NCI-H1105 treated with DMSO at 0.1 percent for 48 hours (cell line): ENCODE measurements around the gene FOSB.
"Not testable (repeated sequence)": the region's sequence is repeated elsewhere in the genome, so short reads cannot be mapped to it uniquely, and the experiment has no call there.

ENCODE experiments used
- DNase-seq: peaks from one replicate; lab custom pipeline; 2025; lab: John Stamatoyannopoulos, UW

FOSB gene

DNA sequence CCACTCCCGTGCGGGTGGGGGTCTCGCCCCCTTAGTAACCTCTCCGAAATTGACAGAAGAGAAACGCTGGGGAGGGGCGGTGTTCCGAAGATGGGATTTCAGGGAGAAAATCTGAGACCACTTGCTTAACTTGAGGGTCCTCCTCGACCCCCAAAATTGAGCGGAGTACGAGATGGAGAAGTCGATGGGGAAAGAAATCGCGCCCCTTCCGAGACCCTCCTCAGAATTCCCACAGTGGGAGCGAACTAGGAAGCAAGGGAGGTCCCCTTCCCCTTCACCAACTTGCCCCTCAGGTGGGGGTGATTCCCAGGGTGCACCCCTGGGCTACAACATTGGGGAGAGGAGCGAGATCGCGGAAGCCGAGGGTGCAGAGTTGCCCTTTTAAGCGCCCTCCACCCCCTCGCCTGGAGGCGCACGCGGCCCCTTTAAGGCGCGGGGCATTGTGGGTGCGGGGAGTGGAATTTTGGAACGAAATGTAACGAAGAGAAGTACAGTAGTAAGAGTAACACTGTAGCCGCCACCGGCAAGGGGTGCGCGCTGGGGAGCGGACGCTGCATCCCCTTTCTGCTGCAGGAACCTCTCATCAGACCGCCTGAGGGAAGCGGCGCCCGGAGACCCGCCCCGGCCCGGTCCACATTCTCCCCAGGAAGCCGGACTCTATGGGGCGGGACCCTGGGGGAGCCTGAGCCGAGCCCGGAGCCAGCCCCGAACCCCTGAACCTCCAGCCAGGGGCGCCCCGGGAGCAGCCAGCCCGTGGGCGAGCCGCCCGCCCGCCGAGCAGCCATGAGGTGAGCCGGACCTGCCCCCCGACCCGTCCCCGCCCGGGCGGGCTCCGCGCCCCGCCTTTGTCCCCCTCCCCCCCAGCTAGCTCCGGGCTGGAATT is 39.4 kb downstream of the FOSB start, which contains the start of gene VASP:
TSS of gene VASP (plus strand) at position 491 of the 883 bp plus-strand sequence. CDS start at position 784, 293 bp downstream.
- peak; percentile 62 for DNase-seq

- no peak for DNase-seq
Measured at GRCh38 chr19:45507872-45508416, 40.1 kb downstream of the FOSB start.

GRCh38 chr19:45508417-45508860 is 40.6 kb downstream of the FOSB start:
- DNase-seq, result peak; percentile 72

GRCh38 chr19:45508861-45509691 is 41.3 kb downstream of the FOSB start:
- DNase-seq, result no peak

DNA sequence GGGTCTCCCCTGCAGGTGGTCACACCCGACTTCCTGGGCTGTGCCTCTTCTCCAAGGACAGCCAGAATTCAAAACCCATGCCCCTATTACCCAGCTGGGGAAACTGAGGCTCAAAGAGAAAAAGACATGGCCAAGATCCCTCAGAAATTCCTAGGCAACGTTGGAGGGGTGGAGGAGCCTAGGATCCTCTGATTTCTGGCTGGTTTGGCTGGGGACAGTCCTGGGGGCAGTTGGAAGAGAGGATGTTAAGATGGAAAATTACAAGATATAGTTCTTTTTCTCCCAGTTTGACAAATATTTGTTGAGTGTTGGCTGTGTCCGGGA is 41.9 kb downstream of the FOSB start:
- DNase-seq, result no peak

GRCh38 chr19:45510352-45510751 is 42.6 kb downstream of the FOSB start:
- not testable (repeated sequence) for DNase-seq

- DNase-seq, result no peak
Measured at GRCh38 chr19:45511074-45511473, 43.3 kb downstream of the FOSB start.

DNA sequence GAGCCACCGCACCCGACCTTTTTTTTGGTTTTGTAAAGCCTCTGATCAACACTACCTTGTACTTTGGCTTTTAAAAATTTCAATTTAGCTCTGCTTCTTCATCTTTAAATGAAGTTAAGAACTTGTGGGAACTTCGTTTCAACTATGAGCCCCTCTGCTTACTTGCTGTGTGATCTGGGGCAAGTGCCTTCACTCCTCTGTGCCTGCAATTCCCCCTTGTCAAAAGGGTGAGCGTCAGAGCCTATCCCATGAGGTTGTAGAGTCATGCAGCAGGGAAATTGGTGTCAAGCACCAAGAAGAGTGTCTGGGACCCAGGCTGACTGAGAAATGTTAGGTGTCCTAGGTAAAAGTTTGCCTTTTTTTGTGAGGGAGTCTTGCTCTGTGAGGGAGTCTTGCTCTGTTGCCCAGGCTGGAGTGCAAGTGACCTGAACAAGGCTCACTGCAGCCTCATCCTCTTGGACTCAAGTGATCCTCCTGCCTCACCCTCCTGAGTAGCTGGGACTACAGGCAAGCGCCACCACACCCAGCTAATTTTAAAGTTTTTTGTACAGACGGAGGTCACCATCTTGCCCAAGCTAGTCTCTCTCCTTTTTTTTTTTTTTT is 45.2 kb downstream of the FOSB start:
- DNase-seq, result no peak

- DNase-seq, result no peak
Measured at GRCh38 chr19:45514376-45515051, 46.7 kb downstream of the FOSB start.

GRCh38 chr19:45515081-45515624 is 47.4 kb downstream of the FOSB start:
- no peak for DNase-seq

GRCh38 chr19:45515807-45516401 is 48.1 kb downstream of the FOSB start:
- no peak for DNase-seq

- no peak for DNase-seq
Measured at GRCh38 chr19:45517238-45517637, 49.4 kb downstream of the FOSB start.

DNA sequence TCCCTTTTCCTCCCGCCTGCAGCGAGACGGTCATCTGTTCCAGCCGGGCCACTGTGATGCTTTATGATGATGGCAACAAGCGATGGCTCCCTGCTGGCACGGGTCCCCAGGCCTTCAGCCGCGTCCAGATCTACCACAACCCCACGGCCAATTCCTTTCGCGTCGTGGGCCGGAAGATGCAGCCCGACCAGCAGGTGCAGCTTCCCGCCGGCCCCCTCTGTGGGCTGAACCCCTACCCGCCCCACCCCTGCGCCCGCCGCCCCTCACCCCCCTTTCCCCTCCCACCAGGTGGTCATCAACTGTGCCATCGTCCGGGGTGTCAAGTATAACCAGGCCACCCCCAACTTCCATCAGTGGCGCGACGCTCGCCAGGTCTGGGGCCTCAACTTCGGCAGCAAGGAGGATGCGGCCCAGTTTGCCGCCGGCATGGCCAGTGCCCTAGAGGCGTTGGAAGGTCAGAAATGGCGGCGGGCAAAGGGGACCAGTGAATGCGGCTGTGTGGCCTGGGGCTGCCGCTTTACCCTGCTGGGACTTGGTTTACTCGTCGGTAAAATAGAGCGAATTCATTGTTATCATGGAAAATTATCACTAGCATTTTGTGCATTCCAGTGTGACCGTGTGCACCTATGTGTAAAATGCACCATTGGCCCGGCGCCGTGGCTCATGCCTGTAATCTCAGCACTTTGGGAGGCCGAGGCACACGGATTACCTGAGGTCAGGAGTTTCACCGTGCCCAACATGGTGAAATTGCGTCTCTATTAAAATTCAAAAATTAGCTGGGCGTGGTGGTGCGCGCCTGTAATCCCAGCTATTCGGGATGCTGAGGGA is 50.1 kb downstream of the FOSB start:
- DNase-seq, result no peak

DNA sequence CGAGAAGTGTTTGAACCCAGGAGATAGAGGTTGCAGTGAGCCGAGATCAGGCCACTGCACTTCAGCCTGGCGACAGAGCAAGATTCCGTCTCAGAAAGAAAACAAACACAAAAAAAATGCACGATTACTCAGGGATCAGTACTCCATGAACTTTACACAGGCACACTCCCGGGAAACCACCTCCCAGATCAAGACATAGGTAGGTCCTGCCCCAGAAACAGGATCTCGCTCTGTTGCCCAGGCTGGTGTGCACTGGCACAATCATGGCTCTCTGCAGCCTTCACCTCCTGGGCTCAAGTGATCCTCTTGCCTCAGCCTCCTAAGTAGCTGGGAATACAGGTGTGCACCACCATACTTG is 50.7 kb downstream of the FOSB start:
- no peak for DNase-seq

GRCh38 chr19:45522010-45522941 is 54.5 kb downstream of the FOSB start:
- no peak for DNase-seq

DNA sequence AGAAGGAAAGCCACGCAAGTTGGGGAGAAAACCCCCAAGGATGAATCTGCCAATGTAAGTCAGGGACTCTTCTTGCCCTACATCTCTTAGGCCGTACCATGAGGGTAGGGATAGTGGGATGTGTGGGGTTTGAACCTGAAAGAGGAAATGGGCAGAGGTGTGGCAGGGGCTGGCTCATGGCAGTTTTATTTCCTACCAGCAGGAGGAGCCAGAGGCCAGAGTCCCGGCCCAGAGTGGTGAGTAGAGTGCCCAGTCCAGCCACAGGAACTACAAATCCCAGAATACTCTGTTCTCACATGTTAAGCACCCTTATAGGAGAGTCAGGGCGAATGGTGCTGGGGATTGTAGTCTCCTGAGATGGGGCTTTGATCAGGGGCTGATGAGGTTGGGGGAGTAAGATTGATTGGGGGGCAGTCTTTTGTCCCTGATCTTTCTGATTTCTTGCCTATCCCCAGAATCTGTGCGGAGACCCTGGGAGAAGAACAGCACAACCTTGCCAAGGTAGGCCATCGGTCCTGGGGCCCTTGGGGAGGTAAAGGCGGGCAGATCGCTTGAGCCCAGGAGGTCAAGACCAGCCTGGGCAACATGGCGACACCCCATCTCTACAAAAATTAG is 56.0 kb downstream of the FOSB start:
- DNase-seq, result peak; percentile 91

DNA sequence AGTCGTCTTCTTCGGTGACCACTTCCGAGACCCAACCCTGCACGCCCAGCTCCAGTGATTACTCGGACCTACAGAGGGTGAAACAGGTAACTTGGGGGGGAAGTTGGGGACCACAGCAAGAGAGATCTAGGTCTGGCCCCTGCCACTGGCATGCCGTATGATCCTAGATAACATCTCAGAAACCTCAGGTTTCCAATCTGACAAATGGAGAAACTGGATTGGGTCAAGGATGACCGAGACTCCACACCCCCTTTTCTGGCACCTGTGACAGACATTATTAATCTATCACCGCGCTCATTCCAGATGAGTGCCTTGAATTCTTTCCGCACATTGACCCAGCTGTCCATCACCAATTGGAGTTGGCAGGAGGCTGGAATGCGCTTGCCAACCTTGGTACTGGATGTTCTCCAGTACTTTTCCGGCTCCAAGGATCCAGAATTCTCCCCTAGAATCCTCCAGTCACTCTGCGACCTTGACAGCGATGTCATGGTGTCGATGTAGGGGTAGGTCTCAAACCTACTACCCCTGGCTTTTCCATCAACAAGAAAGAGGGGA is 56.9 kb downstream of the FOSB start:
- no peak for DNase-seq
